Skin epidermis (tissue), 12 donors: Measurements from ENCODE around the gene CAPN3.

ENCODE experiments used
- H3K27ac ChIP-seq, 21 experiments: fragments of 200-600 bp; sonication (generic) in 11 of 21; one replicate each; pipeline ENCODE4 v1.5.0; 2020; ENCODE audit warnings: mild to moderate bottlenecking in 3 of 21, inconsistent platforms in 2 of 21, moderate library complexity in 2 of 21
- H3K4me3 ChIP-seq, 7 experiments: fragments of 200-600 bp; sonication (generic) in 2 of 7; one replicate each; pipeline ENCODE4 v1.5.0; 2020; ENCODE audit warnings: inconsistent platforms in 2 of 7, mild to moderate bottlenecking in 2 of 7, moderate library complexity in 1 of 7

The CAPN3 gene

GRCh38 chr15:42444415-42445063, 85.2 kb downstream of the CAPN3 start:
- no peak overlapping the region for H3K4me3 ChIP-seq

GRCh38 chr15:42445551-42445950, 86.2 kb downstream of the CAPN3 start:
- Histone ChIP-seq H3K27ac (no peak overlapping the region), H3K4me3 (no peak overlapping the region)

More at GRCh38 chr15:42444415-42445063, 85.2 kb downstream of the CAPN3 start:
- peak overlapping the region in 2 of 21 experiments; percentile 1 to 26 for H3K27ac ChIP-seq

- no peak overlapping the region for H3K4me3 ChIP-seq
- no peak overlapping the region for H3K27ac ChIP-seq
Measured at GRCh38 chr15:42447599-42447998, 88.3 kb downstream of the CAPN3 start.

GRCh38 chr15:42448281-42448680, 89.0 kb downstream of the CAPN3 start:
- no peak overlapping the region for H3K4me3 ChIP-seq
- no peak overlapping the region for H3K27ac ChIP-seq

GRCh38 chr15:42449770-42450424, 90.6 kb downstream of the CAPN3 start:
- Histone ChIP-seq H3K4me3 (no peak overlapping the region), H3K27ac (no peak overlapping the region)

GRCh38 chr15:42450425-42450790, 91.1 kb downstream of the CAPN3 start:
- Histone ChIP-seq H3K27ac (peak overlapping the region in 1 of 21 experiments; percentile 24), H3K4me3 (no peak overlapping the region)

- H3K27ac ChIP-seq, result no peak overlapping the region
- H3K4me3 ChIP-seq, result no peak overlapping the region
Measured at GRCh38 chr15:42453826-42454225, 94.5 kb downstream of the CAPN3 start.

GRCh38 chr15:42456531-42456930, 97.2 kb downstream of the CAPN3 start:
- H3K4me3 ChIP-seq, result peak overlapping the region in 1 of 7 experiments; percentile 4
- peak overlapping the region in 14 of 21 experiments; percentile 37 to 84 (median 69) for H3K27ac ChIP-seq

GRCh38 chr15:42456971-42457370, 97.7 kb downstream of the CAPN3 start:
- H3K4me3 ChIP-seq, result peak overlapping the region in 1 of 7 experiments; percentile 4
- peak overlapping the region in 19 of 21 experiments; percentile 37 to 84 (median 66) for H3K27ac ChIP-seq

GRCh38 chr15:42457445-42458442, 98.4 kb downstream of the CAPN3 start:
- H3K4me3 ChIP-seq, result no peak overlapping the region
- H3K27ac ChIP-seq, result peak overlapping the region in 19 of 21 experiments; percentile 37 to 84 (median 66)

GRCh38 chr15:42461261-42461660, 102.0 kb downstream of the CAPN3 start:
- no peak overlapping the region for H3K4me3 ChIP-seq
- peak overlapping the region in 9 of 21 experiments; percentile 1 to 64 (median 50) for H3K27ac ChIP-seq
